ENCODE data around the gene SOX5. TPM values are rescaled to one million over a fixed set of nuclear protein-coding genes. Genes with fewer than 3 reads are reported as not detected.
A peak's percentile ranks its signal among the peaks of the same experiment; 100 is the strongest.

The SOX5 gene
- total and polyA plus RNA-seq, 2 of the 8 experiments (the other 6 are each of a cell fraction or from before 2014, with no cell fraction given): 2.2 to 2.6 TPM

DNA sequence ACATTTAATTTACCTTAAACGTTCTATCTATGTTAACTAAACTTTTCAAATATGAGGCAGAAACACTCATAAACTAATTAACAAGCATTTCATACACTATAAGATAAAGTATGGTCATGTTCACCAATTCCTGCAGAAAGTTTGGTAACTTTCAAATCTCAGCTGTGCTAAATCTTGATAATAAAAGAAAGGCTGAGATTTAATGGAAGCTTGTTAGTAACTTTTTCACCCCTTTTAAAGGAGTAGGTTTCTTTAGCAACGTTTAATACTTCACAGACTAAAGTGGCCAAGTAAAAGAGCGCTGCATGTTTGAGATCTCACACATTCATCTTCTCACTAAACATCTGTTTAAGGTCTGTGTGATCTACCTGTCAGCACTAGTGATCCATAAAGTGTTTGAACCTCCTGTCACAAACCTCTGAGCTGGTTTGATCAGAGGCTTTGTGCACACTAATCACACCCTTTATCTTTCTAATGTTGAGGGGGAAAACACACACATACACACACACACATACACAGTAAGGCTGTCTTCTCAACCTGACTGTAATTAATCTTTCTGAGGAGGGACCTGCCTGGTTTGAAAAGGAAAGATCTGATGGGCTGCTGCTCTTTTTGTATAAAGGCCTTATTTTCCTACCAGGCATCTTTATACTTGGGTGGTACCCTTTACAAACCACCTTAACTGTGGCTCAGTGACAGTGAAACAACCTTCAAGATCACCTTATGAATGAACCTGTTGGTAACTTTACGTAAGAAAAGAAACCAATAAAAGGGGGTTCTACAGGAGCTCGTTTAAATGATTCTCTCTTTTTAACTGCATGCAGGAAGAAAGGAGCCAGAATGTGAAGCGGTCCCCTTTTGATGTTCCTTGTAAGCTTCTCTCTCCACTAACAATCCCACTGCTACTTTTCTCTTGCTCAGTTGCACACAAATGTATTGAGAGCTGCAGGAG is 244.2 kb downstream of the SOX5 start:
- Histone ChIP-seq H4K91ac (replicated peaks; ENCODE audit: insufficient read length, low read length) (no peak overlapping the region), H2BK120ac (replicated peaks; ENCODE audit: low read depth, low read length) (no peak overlapping the region), H4K20me1 (replicated peaks in 1 of 2; ENCODE audit: control insufficient read depth in 1 of 2, insufficient read depth in 2 of 2, low read length in 2 of 2) (no peaks in the 10 kb centered on the region), H3K27me3 (replicated peaks in 1 of 4; ENCODE audit: control insufficient read depth in 3 of 4, extremely low read depth in 1 of 4, insufficient read depth in 3 of 4, low read length in 3 of 4) (no peaks in the 10 kb centered on the region), H3K9me3 (ENCODE audit: insufficient read depth in 2 of 2, low read depth in 1 of 2, low read length in 1 of 2) (no peaks in the 10 kb centered on the region), H2BK5ac (ENCODE audit: low read depth, low read length) (no peak overlapping the region), H3K79me2 (ENCODE audit: control insufficient read depth in 1 of 2, insufficient read depth in 2 of 2, low read length in 2 of 2) (no peaks in the 10 kb centered on the region), H3K18ac (ENCODE audit: extremely low read depth, low read length) (no peak overlapping the region), H3K79me1 (ENCODE audit: low read depth, low read length) (no peaks in the 10 kb centered on the region), H3K9ac (replicated peaks in 1 of 4; ENCODE audit: extremely low read depth in 1 of 4, low read depth in 3 of 4, low read length in 3 of 4) (no peak overlapping the region), H3K4me1 (replicated peaks in 1 of 4; ENCODE audit: control insufficient read depth in 3 of 4, insufficient read depth in 4 of 4, low read length in 3 of 4) (peaks cover 0 to 22% (median 9%) of the 10 kb centered on the region in 4 experiments; a peak in 6 of 7 replicates), H2AK5ac (ENCODE audit: low read depth, low read length) (no peak overlapping the region), H3K36me3 (ENCODE audit: control insufficient read depth in 2 of 4, insufficient read depth in 4 of 4, low read length in 3 of 4) (no peaks in the 10 kb centered on the region), H3K4me3 (ENCODE audit: extremely low read depth in 1 of 4, insufficient read depth in 2 of 4, low read depth in 3 of 4, low read length in 4 of 4) (no peak overlapping the region), H3K27ac (ENCODE audit: low read depth, low read length) (no peak overlapping the region), H2AFZ (ENCODE audit: low read length) (peak overlapping the region; percentile 33; the same call in 1 of the 2 replicates), H2BK20ac (ENCODE audit: low read length) (no peak overlapping the region), H3K14ac (ENCODE audit: insufficient read length) (no peak overlapping the region), H3K23me2 (ENCODE audit: low read depth, low read length) (no peaks in the 10 kb centered on the region), H3K56ac (replicated peaks; ENCODE audit: insufficient read length, low read depth, low read length) (no peak overlapping the region), H2BK12ac (ENCODE audit: low read depth, low read length) (no peak overlapping the region), H4K5ac (ENCODE audit: insufficient read length, low read depth, low read length) (no peak overlapping the region), H3K4ac (replicated peaks; ENCODE audit: insufficient read length, low read depth, low read length) (no peak overlapping the region), H3K23ac (ENCODE audit: insufficient read length) (no peak overlapping the region), H3K4me2 (ENCODE audit: insufficient read depth in 1 of 2, low read depth in 2 of 2, low read length in 2 of 2) (peak overlapping the region; percentile 8 to 57; a peak in 3 of 4 replicates), H2BK15ac (ENCODE audit: low read length) (no peak overlapping the region; the same call in 1 of the 2 replicates), H4K8ac (ENCODE audit: extremely low read depth, insufficient read depth, low read length) (no peak overlapping the region)
- POLR2A ChIA-PET (ENCODE audit: partially characterized antibody): interaction anchor here (0.6 kb wide), 1 partner anchor 1241 kb away, joined by 3 read pairs; no protein-coding TSS in a partner anchor
- DNase-seq (ENCODE audit: low read depth in 1 of 2, low spot score in 2 of 2) (peak in 1 of 2 experiments; percentile 21), FAIRE-seq (peak; percentile 71)
- 48% methylated on average over 6 of the region's 6 CpGs; no CpG with 5 or more reads in 1 of the 2 experiments for WGBS, 2 experiments (ENCODE audit: extremely low coverage in 1 of 2, insufficient coverage in 1 of 2, insufficient read length in 1 of 2, insufficient replicate concordance in 2 of 2, low coverage in 1 of 2, low lambda C conversion rate in 2 of 2, missing lambda C conversion rate in 1 of 2)
- TF ChIP-seq HDAC2 (IDR thresholded peaks at IDR 0.05; ENCODE audit: borderline replicate concordance in 1 of 2, low read depth in 2 of 2, low read length in 2 of 2): 0 out of 4 replicates have a peak, but pooled peaks of 1 of the 2 experiments have one; percentile 40
- no peak for TF ChIP-seq CBX5 (IDR thresholded peaks at IDR 0.05; ENCODE audit: low read depth, low read length)
- CTCF ChIA-PET (ENCODE audit: partially characterized antibody): interaction anchor here (0.6 kb wide), 2 partner anchors 258 to 1387 kb away, joined by 3 read pairs; no protein-coding TSS in a partner anchor
